HG03103 (cell line): Measurements from ENCODE around the gene ISCU.
"Not testable (repeated sequence)": the region's sequence is repeated elsewhere in the genome, so short reads cannot be mapped to it uniquely, and the experiment has no call there.

Source experiments
- ATAC-seq: cut with Tn5 transposase; IDR thresholded peaks from one replicate; pipeline ENCODE4 v1.9.1; 2021; ENCODE audit warnings: low read depth; ENCODE audit not compliant: unreplicated experiment

ISCU gene

DNA sequence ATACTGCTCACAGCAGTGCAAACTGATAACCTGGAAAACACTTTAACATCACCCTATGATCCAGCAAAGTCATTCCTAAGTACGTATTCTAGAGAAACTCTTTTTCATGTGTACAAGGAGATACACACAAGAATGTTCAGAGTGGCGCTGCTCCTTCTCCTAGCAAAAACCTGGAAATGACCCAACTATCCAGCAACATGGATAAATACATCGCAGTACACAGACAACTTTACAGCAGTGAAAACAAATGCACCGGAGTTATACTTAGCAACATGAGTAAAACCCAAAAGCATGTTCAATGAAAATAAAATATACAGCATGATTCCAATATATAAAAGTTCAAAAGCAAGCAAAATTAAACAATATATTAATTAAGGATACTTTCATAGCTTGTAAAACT, 20.1 kb upstream of the ISCU start:
- ATAC-seq, result no peak

GRCh38 chr12:108543652-108544051, 18.7 kb upstream of the ISCU start:
- no peak for ATAC-seq

DNA sequence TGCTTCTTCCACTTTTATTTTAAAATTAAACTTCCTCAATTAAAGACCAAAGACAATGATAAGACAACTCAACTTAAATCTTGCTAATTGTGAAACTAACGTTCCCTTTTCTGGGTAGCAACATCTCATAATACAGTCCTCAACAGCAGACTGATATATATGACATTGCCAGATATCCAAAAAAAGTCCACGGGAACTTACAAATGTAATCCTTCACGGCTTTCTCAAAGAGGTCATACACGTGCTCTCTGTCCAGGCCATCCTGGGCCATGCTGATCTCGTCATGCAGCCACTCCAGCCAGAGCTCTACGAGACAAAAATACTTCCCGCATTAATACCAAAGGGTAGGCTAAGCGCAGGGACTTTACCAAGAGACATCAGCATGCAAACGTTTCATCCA, 14.7 kb upstream of the ISCU start:
- no peak for ATAC-seq

DNA sequence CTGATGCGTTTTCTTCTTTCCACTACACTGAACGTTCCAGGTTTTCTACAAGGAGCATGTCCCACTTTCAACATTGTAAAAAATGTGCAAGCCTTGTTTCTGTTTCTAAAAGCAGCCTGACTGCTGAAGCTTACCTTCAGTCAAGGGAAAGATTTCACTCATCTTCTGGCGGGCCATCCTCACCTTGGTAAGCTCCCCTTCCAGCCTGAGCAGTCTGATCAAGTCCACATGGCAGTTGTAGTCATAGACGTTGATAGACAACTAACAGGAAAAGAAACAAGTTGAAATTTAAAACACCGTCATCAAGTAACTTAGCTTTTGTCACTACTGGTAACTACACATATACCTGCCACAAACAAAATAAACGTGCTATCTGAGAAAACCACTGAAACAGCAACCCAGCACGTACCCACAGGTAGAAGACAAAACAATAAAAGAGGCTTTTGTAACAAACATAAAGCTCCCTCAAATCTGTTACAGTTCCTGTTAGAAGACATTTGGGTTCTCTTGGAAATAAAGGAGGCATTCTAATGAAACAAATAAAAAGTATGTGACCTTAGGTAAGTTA, 13.4 kb upstream of the ISCU start:
- ATAC-seq, result no peak

- no peak for ATAC-seq
Measured at GRCh38 chr12:108551535-108551934, 10.9 kb upstream of the ISCU start.

DNA sequence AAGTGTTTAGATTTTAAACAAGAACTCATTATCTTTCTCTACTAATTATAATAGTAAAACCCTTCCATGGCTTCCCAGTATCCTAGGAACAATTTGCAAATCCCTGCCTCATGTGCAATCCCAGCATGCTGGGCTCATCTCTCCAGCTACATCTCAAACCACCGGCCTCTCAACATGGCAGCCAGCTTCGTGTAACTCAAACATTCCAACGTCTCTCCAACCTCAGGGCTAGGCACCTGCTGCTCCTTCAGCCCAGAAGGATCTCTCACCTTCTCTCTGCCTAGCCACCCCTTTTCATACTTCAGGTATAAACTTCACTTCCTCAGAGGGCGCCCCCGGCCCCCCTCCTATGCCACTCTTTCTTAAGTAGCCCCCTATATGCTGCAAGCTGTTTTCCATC, 8.6 kb upstream of the ISCU start:
- ATAC-seq, result no peak

DNA sequence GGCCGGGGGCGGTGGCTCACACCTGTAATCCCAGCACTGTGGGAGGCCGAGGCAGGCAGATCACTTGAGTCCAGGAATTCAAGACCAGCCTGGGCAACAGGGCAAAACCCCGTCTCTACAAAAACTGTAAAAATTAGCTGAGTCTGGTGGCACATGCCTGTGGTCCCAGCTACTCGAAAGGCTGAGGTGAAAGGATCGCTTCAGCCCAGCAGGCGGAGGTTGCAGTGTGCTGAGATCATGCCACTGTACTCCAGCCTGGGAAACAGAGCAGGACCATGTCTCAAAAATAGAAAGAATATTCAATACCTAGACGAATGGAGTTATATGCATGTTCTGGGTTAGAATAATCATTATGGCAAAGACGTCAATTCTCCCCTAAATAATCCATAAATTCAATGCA, 7.0 kb upstream of the ISCU start:
- not testable (repeated sequence) for ATAC-seq

GRCh38 chr12:108559007-108559655, 3.3 kb upstream of the ISCU start:
- no peak for ATAC-seq

DNA sequence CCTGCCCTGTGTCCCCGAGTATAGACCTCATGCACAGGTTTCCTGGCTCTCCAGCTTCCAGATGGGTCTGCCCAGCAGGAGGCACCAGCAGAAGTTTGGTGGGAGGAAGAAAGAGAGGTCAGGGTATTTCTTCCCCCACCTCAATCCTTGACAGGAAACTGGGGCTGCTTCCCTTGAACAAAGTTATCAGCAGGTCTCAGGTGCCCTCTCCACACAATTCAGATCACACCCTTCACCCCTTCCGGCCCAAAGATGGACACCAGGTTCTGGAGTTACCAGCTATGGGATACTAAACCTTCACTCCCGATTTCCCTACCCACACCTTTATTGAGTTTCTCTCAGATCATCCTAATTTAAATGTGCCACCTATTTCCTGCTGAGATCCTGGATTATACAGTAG, 2.6 kb upstream of the ISCU start:
- ATAC-seq, result no peak

GRCh38 chr12:108560321-108560721, 2.1 kb upstream of the ISCU start:
- ATAC-seq, result no peak

- ATAC-seq, result peak; percentile 45
Measured at GRCh38 chr12:108560752-108561719, 1.4 kb upstream of the ISCU start, which contains the start of gene SART3. Gene SART3, minus strand, starts transcription at chr12:108561173. Its CDS starts 19 bp downstream, at chr12:108561154.

GRCh38 chr12:108561852-108562347, 496 bp upstream of the ISCU start:
- no peak for ATAC-seq

GRCh38 chr12:108563136-108563803, 874 bp downstream of the ISCU start:
- ATAC-seq, result no peak

DNA sequence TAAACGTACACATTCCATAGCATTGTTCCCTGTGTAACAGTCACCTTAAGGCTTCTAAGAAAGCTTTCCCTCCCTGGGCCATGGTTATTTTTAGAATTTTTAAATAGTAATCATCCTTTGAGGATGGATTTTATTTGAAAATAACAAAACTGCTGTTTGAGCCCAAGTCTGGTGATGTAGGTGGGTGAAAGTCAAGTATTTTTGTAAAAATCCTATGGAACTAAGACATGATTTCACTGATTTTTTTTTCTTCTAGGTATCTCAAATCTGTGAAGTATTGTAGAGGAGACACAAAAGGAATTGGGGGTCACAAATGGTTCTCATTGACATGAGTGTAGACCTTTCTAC, 1.4 kb downstream of the ISCU start:
- no peak for ATAC-seq

GRCh38 chr12:108564724-108565123, 2.3 kb downstream of the ISCU start:
- ATAC-seq, result no peak

GRCh38 chr12:108565146-108565545, 2.8 kb downstream of the ISCU start:
- ATAC-seq, result no peak

DNA sequence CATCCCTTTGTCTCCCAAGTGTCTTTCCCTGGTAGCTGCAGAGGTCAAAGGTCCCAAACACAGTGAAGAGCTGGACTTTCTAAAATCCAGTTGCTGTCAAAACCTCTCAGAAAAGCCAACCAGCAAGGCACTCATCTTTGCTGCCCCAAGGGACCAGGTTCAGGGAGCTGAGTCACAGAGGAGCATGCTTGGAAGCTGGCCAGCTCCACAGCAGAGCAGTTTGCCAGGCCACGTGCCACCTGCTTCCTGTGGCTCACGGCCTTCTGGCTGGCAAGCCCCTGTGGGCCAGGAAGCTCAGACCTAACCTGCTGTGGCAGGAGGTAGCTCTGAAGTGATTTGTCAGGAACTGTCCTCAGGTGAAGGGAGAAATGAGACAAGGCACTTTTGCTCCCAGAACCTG, 3.6 kb downstream of the ISCU start:
- ATAC-seq, result no peak

- no peak for ATAC-seq
Measured at GRCh38 chr12:108566452-108566851, 4.1 kb downstream of the ISCU start.

DNA sequence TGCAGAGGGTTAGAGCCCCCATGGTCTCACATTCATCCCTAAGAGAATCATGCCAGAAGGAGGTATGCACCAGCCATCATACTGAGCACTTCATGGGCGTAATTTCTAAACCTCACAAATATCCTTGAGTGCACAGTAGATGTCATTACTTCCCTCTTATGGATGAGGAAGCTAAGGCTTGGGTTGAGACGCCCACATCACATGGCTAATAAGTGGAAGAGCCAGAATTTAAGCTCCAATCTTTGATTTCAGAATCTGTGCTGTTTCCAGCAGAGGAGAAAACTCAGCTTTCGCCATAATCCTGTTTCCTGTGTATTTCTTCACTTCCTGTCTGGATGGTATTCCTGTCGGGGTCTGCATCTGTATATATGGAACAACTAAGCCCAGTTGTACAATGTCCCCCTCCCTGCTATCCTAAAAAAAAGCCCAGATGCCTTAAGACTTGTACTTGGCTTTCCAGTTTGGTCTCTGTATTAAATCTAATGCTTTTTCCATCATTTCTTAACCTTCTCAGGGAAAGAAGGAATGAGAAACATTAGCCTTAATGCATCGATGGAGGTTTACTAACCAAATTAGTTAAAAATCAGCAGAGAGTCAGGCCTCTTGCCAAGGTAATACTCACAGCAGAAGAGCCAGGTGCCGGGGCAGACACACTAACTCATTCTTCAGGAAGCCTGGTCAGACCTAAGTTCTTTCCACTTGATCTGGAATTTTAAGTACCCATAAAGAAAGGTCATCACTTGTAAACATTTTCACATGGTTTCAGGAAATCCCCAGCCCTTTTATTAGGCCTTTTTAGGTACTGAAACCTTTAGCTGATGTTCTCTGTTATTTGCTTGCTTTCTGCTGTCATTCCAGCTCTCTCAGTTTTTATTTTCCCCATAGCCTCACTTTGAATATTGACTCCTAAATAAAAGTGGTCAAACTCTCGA, 5.3 kb downstream of the ISCU start:
- no peak for ATAC-seq
